Neuronal stem cell (in vitro differentiated cells): Measurements from ENCODE around the gene INO80B.

Experiments
- DNase-seq: peaks from one replicate; pipeline ENCODE4 v3.0.0-alpha.2; 2013; ENCODE audit warnings: low spot score
- H2AFZ ChIP-seq: one replicate; pipeline ENCODE4 v1.6.1; 2013; ENCODE audit warnings: mild to moderate bottlenecking, low read length, inconsistent platforms
- H2AK5ac ChIP-seq: 2 replicates; pipeline ENCODE4 v1.6.1; 2013; ENCODE audit warnings: low read depth, mild to moderate bottlenecking, inconsistent platforms, low read length, moderate library complexity, mixed read lengths
- H2BK120ac ChIP-seq: 2 replicates; pipeline ENCODE4 v1.6.1; 2013; ENCODE audit warnings: low read depth, mild to moderate bottlenecking, inconsistent platforms, low read length, moderate library complexity, mixed read lengths
- H2BK12ac ChIP-seq: one replicate; pipeline ENCODE4 v1.6.1; 2013; ENCODE audit warnings: low read length, inconsistent platforms
- H2BK15ac ChIP-seq: 2 replicates; pipeline ENCODE4 v1.6.1; 2013; ENCODE audit warnings: mild to moderate bottlenecking, low read length, inconsistent platforms, mixed read lengths
- H2BK5ac ChIP-seq: one replicate; pipeline ENCODE4 v1.6.1; 2013; ENCODE audit warnings: inconsistent platforms, mild to moderate bottlenecking, low read length, moderate library complexity
- H3K14ac ChIP-seq: one replicate; pipeline ENCODE4 v1.6.1; 2013; ENCODE audit warnings: low read length, inconsistent platforms
- H3K18ac ChIP-seq: 2 replicates; pipeline ENCODE4 v1.6.1; 2013; ENCODE audit warnings: low read length, inconsistent platforms
- H3K23ac ChIP-seq: 2 replicates; pipeline ENCODE4 v1.6.1; 2013; ENCODE audit warnings: low read depth, mild to moderate bottlenecking, mixed read lengths, low read length, inconsistent platforms; ENCODE audit not compliant: poor library complexity
- H3K27ac ChIP-seq: replicated peaks from 3 replicates; pipeline ENCODE4 v1.5.1; 2013; ENCODE audit warnings: low read length, inconsistent platforms
- H3K27me3 ChIP-seq, 3 experiments: 2 replicates each; pipeline ENCODE4 v1.6.1; 2013; ENCODE audit warnings: low read length in 3 of 3, mild to moderate bottlenecking in 2 of 3, inconsistent platforms in 1 of 3, low read depth in 1 of 3, mixed read lengths in 1 of 3, moderate library complexity in 1 of 3; ENCODE audit not compliant: control insufficient read depth in 3 of 3, insufficient read depth in 3 of 3
- H3K36me3 ChIP-seq, 2 donors: replicated peaks in 1 of 2; 2 replicates each; pipeline ENCODE4 v1.6.1; 2013; ENCODE audit warnings: low read length in 2 of 2; ENCODE audit not compliant: control insufficient read depth in 2 of 2, insufficient read depth in 2 of 2
- H3K4ac ChIP-seq: 2 replicates; pipeline ENCODE4 v1.6.1; 2013; ENCODE audit warnings: inconsistent platforms, mild to moderate bottlenecking, low read length, moderate library complexity
- H3K4me1 ChIP-seq, 2 donors: 1 replicate in 1 of 2; 2 replicates in 1 of 2; pipeline ENCODE4 v1.6.1; 2013; ENCODE audit warnings: low read length in 2 of 2, low read depth in 1 of 2; ENCODE audit not compliant: control insufficient read depth in 2 of 2, insufficient read depth in 1 of 2
- H3K4me2 ChIP-seq: one replicate; pipeline ENCODE4 v1.6.1; 2013; ENCODE audit warnings: mild to moderate bottlenecking, low read length, inconsistent platforms; ENCODE audit not compliant: insufficient read depth, poor library complexity, severe bottlenecking
- H3K4me3 ChIP-seq, 2 donors: 2 replicates each; pipeline ENCODE4 v1.5.1; 2013; ENCODE audit warnings: low read length in 2 of 2, mild to moderate bottlenecking in 2 of 2, inconsistent platforms in 1 of 2, moderate library complexity in 1 of 2
- H3K79me1 ChIP-seq: one replicate; pipeline ENCODE4 v1.6.1; 2013; ENCODE audit warnings: low read depth, mild to moderate bottlenecking, inconsistent platforms, low read length, moderate library complexity
- H3K9ac ChIP-seq: one replicate; pipeline ENCODE4 v1.6.1; 2013; ENCODE audit warnings: mild to moderate bottlenecking, low read depth, low read length, inconsistent platforms; ENCODE audit not compliant: poor library complexity
- H3K9me3 ChIP-seq, 2 donors: replicated peaks in 1 of 2; 2 replicates each; pipeline versions ENCODE3 to v1.6.1; 2013; ENCODE audit warnings: low read length in 2 of 2, mild to moderate bottlenecking in 2 of 2, inconsistent platforms in 1 of 2, low read depth in 1 of 2, mixed read lengths in 1 of 2, moderate library complexity in 1 of 2; ENCODE audit not compliant: control insufficient read depth in 2 of 2, insufficient read depth in 1 of 2
- H4K8ac ChIP-seq: one replicate; pipeline ENCODE4 v1.6.1; 2013; ENCODE audit warnings: low read depth, mild to moderate bottlenecking, inconsistent platforms, low read length, moderate library complexity
- H4K91ac ChIP-seq: one replicate; pipeline ENCODE4 v1.6.1; 2013; ENCODE audit warnings: low read length, low read depth, mild to moderate bottlenecking, inconsistent platforms; ENCODE audit not compliant: poor library complexity
- WGBS, 2 donors: extraction: QIAGEN DNeasy Blood & Tissue Kit; methylation state at CpG; one replicate each; pipeline ENCODE4 v1.1.7; 2013; ENCODE audit warnings: missing lambda C conversion rate in 2 of 2, mixed read lengths in 1 of 2; ENCODE audit not compliant: insufficient read length in 2 of 2, insufficient replicate concordance in 1 of 2; ENCODE audit errors: extremely low coverage in 2 of 2; 5-methylcytosine and 5-hydroxymethylcytosine counted together

Gene INO80B

DNA sequence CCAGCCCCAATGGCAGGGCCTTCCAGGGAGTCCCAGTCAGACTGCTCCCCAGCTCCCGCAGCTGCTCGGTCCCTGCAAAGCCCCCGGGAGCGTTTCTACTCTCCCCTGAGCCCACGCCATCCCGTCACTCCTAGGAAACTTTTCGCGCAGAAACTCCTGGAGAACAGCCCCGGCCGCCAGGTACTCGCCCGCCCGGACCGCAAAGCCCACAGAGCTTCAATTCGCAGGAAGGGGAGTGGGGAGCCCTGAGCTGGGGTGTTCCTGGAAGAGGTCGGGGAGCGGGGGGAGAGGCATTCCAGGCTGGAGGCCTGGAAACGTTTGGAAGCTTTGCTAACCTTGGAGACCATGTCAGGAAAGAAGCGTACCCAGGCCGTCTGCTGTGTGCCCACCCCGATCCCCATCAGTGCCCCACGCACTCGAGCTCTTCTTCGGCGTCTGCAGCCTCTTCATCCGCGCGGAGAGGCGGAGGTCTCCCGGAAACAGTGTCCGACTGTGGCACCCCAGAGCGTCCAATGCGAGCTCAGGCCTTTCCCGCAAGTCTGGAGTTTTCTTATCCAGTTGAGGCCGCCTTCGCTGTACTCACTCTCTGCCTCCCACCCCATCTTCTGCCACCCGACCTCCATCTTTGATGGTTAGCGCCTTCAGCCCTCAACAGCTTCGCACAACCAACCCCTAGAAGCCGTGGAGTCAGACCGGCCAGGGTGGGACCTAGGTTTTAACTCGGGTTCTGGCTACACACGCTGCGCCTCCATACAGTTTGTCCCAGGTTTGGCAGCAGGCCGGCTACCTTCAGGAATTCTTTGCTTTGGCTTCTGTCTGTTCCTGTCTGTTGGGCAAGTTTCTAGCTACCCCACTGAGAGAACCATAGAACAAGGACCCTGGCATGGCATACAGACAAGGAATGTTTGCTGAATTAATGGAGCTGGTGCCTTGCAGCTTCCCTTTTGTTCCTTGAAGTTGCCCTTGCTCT, 48.9 kb downstream of the INO80B start:
- Histone ChIP-seq H3K27me3 (peaks cover 46 to 81% (median 61%) of the 10 kb centered on the region in 3 experiments), H3K27ac (no peak overlapping the region), H3K79me1 (peaks cover 3% of the 10 kb centered on the region)

GRCh38 chr2:74504591-74504990, 49.7 kb downstream of the INO80B start:
- Histone ChIP-seq H3K4me1 (peaks cover 11% of the 10 kb centered on the region in 2 donors), H3K4me3 (no peak overlapping the region), H3K14ac (no peak overlapping the region), H2BK5ac (no peak overlapping the region), H3K36me3 (peaks cover 6 to 22% of the 10 kb centered on the region in 2 donors), H3K18ac (no peak overlapping the region), H3K27ac (no peak overlapping the region), H2BK120ac (no peak overlapping the region), H2BK12ac (no peak overlapping the region), H4K8ac (no peak overlapping the region), H2AFZ (no peak overlapping the region), H3K9ac (no peak overlapping the region), H3K27me3 (peaks cover 38 to 78% (median 59%) of the 10 kb centered on the region in 3 experiments), H4K91ac (no peak overlapping the region), H3K4me2 (no peak overlapping the region), H2BK15ac (no peak overlapping the region), H3K9me3 (no peaks in the 10 kb centered on the region), H2AK5ac (no peak overlapping the region), H3K23ac (no peak overlapping the region), H3K4ac (no peak overlapping the region), H3K79me1 (peaks cover 3% of the 10 kb centered on the region)
- no peak for DNase-seq
- WGBS, 2 donors, result no CpG with 5 or more reads among the region's 3 CpGs

More for the DNA sequence above, 48.9 kb downstream of the INO80B start:
- no peak overlapping the region for H4K8ac ChIP-seq
- H2BK12ac ChIP-seq, result no peak overlapping the region
- no peak overlapping the region for H2AK5ac ChIP-seq
- no peaks in the 10 kb centered on the region for H3K9me3 ChIP-seq
- H3K4ac ChIP-seq, result no peak overlapping the region
- no peak overlapping the region for H4K91ac ChIP-seq
- no peak overlapping the region for H3K14ac ChIP-seq
- peak overlapping the region; percentile 54 for H2BK15ac ChIP-seq
- peaks cover 15 to 16% of the 10 kb centered on the region in 2 donors for H3K4me1 ChIP-seq
- H3K36me3 ChIP-seq, result peaks cover 6 to 22% of the 10 kb centered on the region in 2 donors
- no CpG with 5 or more reads among the region's 45 CpGs for WGBS, 2 donors
- no peak overlapping the region for H3K9ac ChIP-seq
- peak overlapping the region; percentile 82 for H2AFZ ChIP-seq
- no peak overlapping the region for H2BK5ac ChIP-seq
- no peak overlapping the region for H2BK120ac ChIP-seq
- no peak overlapping the region for H3K4me3 ChIP-seq
- H3K18ac ChIP-seq, result peak overlapping the region; percentile 59
- DNase-seq, result no peak
- peak overlapping the region; percentile 91 for H3K4me2 ChIP-seq
- peak overlapping the region; percentile 76 for H3K23ac ChIP-seq

GRCh38 chr2:74505448-74506246, 50.8 kb downstream of the INO80B start:
- H3K27ac ChIP-seq, result no peak overlapping the region
- no peak for DNase-seq
- H2BK15ac ChIP-seq, result no peak overlapping the region
- peaks cover 29 to 78% (median 59%) of the 10 kb centered on the region in 3 experiments for H3K27me3 ChIP-seq
- H2BK12ac ChIP-seq, result no peak overlapping the region
- H3K4ac ChIP-seq, result no peak overlapping the region
- H4K91ac ChIP-seq, result no peak overlapping the region
- H2AFZ ChIP-seq, result no peak overlapping the region
- H3K36me3 ChIP-seq, result peaks cover 6 to 22% of the 10 kb centered on the region in 2 donors
- no CpG with 5 or more reads among the region's 14 CpGs for WGBS, 2 donors
- no peak overlapping the region for H3K4me2 ChIP-seq
- no peak overlapping the region for H2BK5ac ChIP-seq
- no peak overlapping the region for H4K8ac ChIP-seq
- no peak overlapping the region for H2BK120ac ChIP-seq
- H2AK5ac ChIP-seq, result no peak overlapping the region
- peaks cover 11% of the 10 kb centered on the region in 2 donors for H3K4me1 ChIP-seq
- no peak overlapping the region for H3K4me3 ChIP-seq
- no peak overlapping the region for H3K9ac ChIP-seq
- H3K79me1 ChIP-seq, result peaks cover 3% of the 10 kb centered on the region
- peaks cover 0 to 4% of the 10 kb centered on the region in 2 donors for H3K9me3 ChIP-seq
- H3K23ac ChIP-seq, result no peak overlapping the region
- H3K18ac ChIP-seq, result no peak overlapping the region
- H3K14ac ChIP-seq, result no peak overlapping the region
